Endothelial cell of umbilical vein (primary cell): Measurements from ENCODE around the gene SLC35F3. TPM values are rescaled to one million over a fixed set of nuclear protein-coding genes. Genes with fewer than 3 reads are reported as not detected.

Experiments used
- BruUV-seq: library from RNA; stranded (reverse); fragments of 400-500 nt; replicated peaks from 2 replicates; lab custom pipeline; 2021; lab: Mats Ljungman, UMichigan
- CTCF ChIA-PET: fragments of 300-600, 350-600 bp; sonication (Branson Sonifier 250); formaldehyde crosslinking; loops from one replicate; lab custom pipeline; 2021; ENCODE audit warnings: antibody characterized with exemption, inconsistent platforms; lab: Charles Lee
- POLR2A ChIA-PET: fragments of 300-600, 350-600 bp; sonication (Branson Sonifier 250); formaldehyde crosslinking; loops from one replicate; lab custom pipeline; 2021; ENCODE audit warnings: antibody characterized with exemption, inconsistent platforms; lab: Charles Lee
- DNase-seq: peaks from one replicate; pipeline ENCODE4 v3.0.0-alpha.2; 2011; ENCODE audit warnings: low read depth, low spot score
- FAIRE-seq: peaks from 2 replicates; lab custom pipeline; 2011; peaks lifted over from hg19 to GRCh38; lab: Jason Lieb, UNC
- H2AFZ ChIP-seq: 2 replicates; pipeline ENCODE4 v1.6.0; 2012; ENCODE audit warnings: low read depth, low read length, control low read depth, inconsistent platforms
- H3K27ac ChIP-seq: 2 replicates; pipeline ENCODE4 v1.5.1; 2011; ENCODE audit warnings: low read depth, mild to moderate bottlenecking, control low read depth, low read length, moderate library complexity; ENCODE audit not compliant: insufficient read depth
- H3K27me3 ChIP-seq, 2 experiments: 2 replicates each; pipeline versions ENCODE4 v1.6.0 to v1.6.1; 2011; ENCODE audit warnings: low read length in 2 of 2, mixed read lengths in 1 of 2; ENCODE audit not compliant: control insufficient read depth in 2 of 2, insufficient read depth in 2 of 2
- H3K36me3 ChIP-seq, 2 experiments: 2 replicates in 1 of 2; 3 replicates in 1 of 2; pipeline ENCODE4 v1.5.1; 2011; ENCODE audit warnings: low read length in 2 of 2, mild to moderate bottlenecking in 1 of 2, moderate library complexity in 1 of 2; ENCODE audit not compliant: control insufficient read depth in 2 of 2, insufficient read depth in 2 of 2; ENCODE audit errors: extremely low read depth in 1 of 2
- H3K4me1 ChIP-seq: 3 replicates; pipeline ENCODE4 v1.5.1; 2011; ENCODE audit warnings: mild to moderate bottlenecking, low read length; ENCODE audit not compliant: control insufficient read depth, insufficient read depth; ENCODE audit errors: extremely low read depth
- H3K4me2 ChIP-seq: 2 replicates; pipeline ENCODE4 v1.6.1; 2011; ENCODE audit warnings: low read length, control low read depth, mixed read lengths; ENCODE audit not compliant: insufficient read depth
- H3K4me3 ChIP-seq, 3 experiments: fragments of 200-600 bp in 1 of 3; sonication (generic), shearing (Covaris generic) in 1 of 3; replicated peaks in 1 of 3; 2 replicates each; pipeline ENCODE4 v1.5.1; 2011 to 2016; ENCODE audit warnings: control low read depth in 3 of 3, low read length in 3 of 3, mild to moderate bottlenecking in 2 of 3, inconsistent platforms in 1 of 3, low read depth in 1 of 3, moderate library complexity in 1 of 3; ENCODE audit not compliant: insufficient read depth in 1 of 3
- H3K79me2 ChIP-seq: 2 replicates; pipeline ENCODE4 v1.6.0; 2012; ENCODE audit warnings: low read length, inconsistent platforms; ENCODE audit not compliant: control insufficient read depth, insufficient read depth
- H3K9ac ChIP-seq: replicated peaks from 2 replicates; pipeline ENCODE3; 2011; ENCODE audit warnings: low read length, control low read depth; ENCODE audit not compliant: insufficient read depth; ENCODE audit errors: extremely low read depth
- H3K9me1 ChIP-seq: replicated peaks from 3 replicates; pipeline ENCODE4 v1.6.0; 2011; ENCODE audit warnings: mild to moderate bottlenecking, low read length; ENCODE audit not compliant: control insufficient read depth, insufficient read depth; ENCODE audit errors: extremely low read depth
- H3K9me3 ChIP-seq: replicated peaks from 2 replicates; pipeline ENCODE4 v1.5.1; 2012; ENCODE audit warnings: low read length, inconsistent platforms; ENCODE audit not compliant: control insufficient read depth, insufficient read depth
- H4K20me1 ChIP-seq: replicated peaks from 2 replicates; pipeline ENCODE3; 2011; ENCODE audit warnings: mild to moderate bottlenecking, low read length; ENCODE audit not compliant: control insufficient read depth, insufficient read depth; ENCODE audit errors: extremely low read depth
- EZH2 ChIP-seq: IDR thresholded peaks from 2 replicates; pipeline ENCODE4 v1.6.1; 2012; ENCODE audit warnings: borderline replicate concordance, low read depth, mild to moderate bottlenecking, moderate library complexity, low read length, inconsistent platforms; ENCODE audit not compliant: severe bottlenecking
- FOS ChIP-seq: IDR thresholded peaks from 2 replicates; pipeline ENCODE4 v1.6.1; 2011; ENCODE audit warnings: mild to moderate bottlenecking, low read length, moderate library complexity, borderline replicate concordance; ENCODE audit not compliant: insufficient read depth
- GATA2 ChIP-seq: IDR thresholded peaks from 2 replicates; pipeline ENCODE4 v1.7.0; 2011; ENCODE audit warnings: low read depth, mild to moderate bottlenecking, moderate library complexity, mixed read lengths, low read length; ENCODE audit not compliant: insufficient read length, insufficient read depth
- JUN ChIP-seq: IDR thresholded peaks from 2 replicates; pipeline ENCODE4 v1.6.1; 2011; ENCODE audit warnings: borderline replicate concordance, low read depth; ENCODE audit not compliant: insufficient read length, insufficient read depth
- MYC ChIP-seq: IDR thresholded peaks from one replicate; pipeline ENCODE4 v1.6.1; 2011; ENCODE audit warnings: mild to moderate bottlenecking, low read depth, low read length
- POLR2A ChIP-seq: IDR thresholded peaks from 2 replicates; pipeline ENCODE4 v1.6.1; 2012; ENCODE audit warnings: low read depth, mild to moderate bottlenecking, control low read depth, low read length
- POLR2AphosphoS5 ChIP-seq: IDR thresholded peaks from 2 replicates; pipeline ENCODE4 v1.6.1; 2012; ENCODE audit warnings: low read depth, mild to moderate bottlenecking, control low read depth, low read length, moderate library complexity; ENCODE audit not compliant: insufficient read depth
- dilution Hi-C: fragments of 300-500 bp; cut with MboI; formaldehyde crosslinking; loops from one replicate; pipeline ENCODE4 v1.15.0; 2019; ENCODE audit warnings: low sequenced_read_pairs; ENCODE audit not compliant: extremely low pct_ligation_motif_present
- intact Hi-C: fragments of 100-400 bp; cut with micrococcal nuclease; formaldehyde crosslinking; loops from one replicate; pipeline ENCODE4 v1.10.0; 2022
- polyA plus RNA-seq, 4 experiments: library from polyadenylated mRNA; depleted of rRNA in 3 of 4; stranded (reverse) in 3 of 4; unstranded in 1 of 4; fragments of >200 nt; gene quantifications; 2 replicates each; pipeline versions ENCODE4 v1.2.1 to v1.2.3, GENCODE V29; 2011 to 2012; ENCODE audit warnings: missing spikeins in 1 of 4
- total RNA-seq: library from RNA; stranded (reverse); gene quantifications from 2 replicates; pipeline ENCODE4 v1.2.3, GENCODE V29; 2021
- TF ChIP-seq, protein P1 (sequence below), 2 donors: IDR thresholded peaks; 1 replicate in 1 of 2; 2 replicates in 1 of 2; pipeline ENCODE4 v1.5.1; 2011; ENCODE audit warnings: low read length in 2 of 2, mild to moderate bottlenecking in 2 of 2, moderate library complexity in 2 of 2, control low read depth in 1 of 2, inconsistent platforms in 1 of 2, low read depth in 1 of 2; ENCODE audit not compliant: insufficient read depth in 1 of 2; ENCODE audit errors: extremely low read depth in 1 of 2
- TF ChIP-seq, protein P2 (sequence below): IDR thresholded peaks from 2 replicates; pipeline ENCODE4 v1.6.1; 2011; ENCODE audit not compliant: insufficient read depth, insufficient read length

Gene SLC35F3
- total and polyA plus RNA-seq, 2 donors (not counting 3 experiments of a cell fraction or from before 2014, with no cell fraction given): not detected

DNA sequence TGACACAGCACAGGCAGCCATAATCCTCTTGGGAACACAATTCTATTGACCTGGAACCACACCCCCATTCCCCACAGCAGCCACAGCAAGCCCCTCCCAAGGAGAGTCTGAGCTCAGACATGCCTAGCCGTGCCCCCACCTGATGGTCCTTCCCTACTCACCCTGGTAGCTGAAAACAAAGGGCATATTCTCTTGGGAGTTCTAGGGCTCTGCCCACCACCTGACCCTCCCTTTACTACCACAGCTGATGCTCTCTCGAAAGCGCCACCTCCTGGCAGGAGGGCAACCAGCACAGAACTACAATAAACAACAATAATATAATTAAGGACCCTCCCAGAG lies 283.9 kb downstream of the SLC35F3 start:
- FAIRE-seq: no peak
- Histone ChIP-seq H3K27ac (no peak overlapping the region), H3K4me3 (no peak overlapping the region), H4K20me1 (no peaks in the 10 kb centered on the region), H3K9me1 (no peaks in the 10 kb centered on the region), H3K79me2 (no peaks in the 10 kb centered on the region), H2AFZ (no peak overlapping the region), H3K9me3 (no peaks in the 10 kb centered on the region), H3K4me1 (no peaks in the 10 kb centered on the region), H3K27me3 (no peaks in the 10 kb centered on the region), H3K9ac (no peak overlapping the region), H3K36me3 (no peaks in the 10 kb centered on the region), H3K4me2 (no peak overlapping the region)
- no peak for DNase-seq
- dilution Hi-C loops (no loop called here), intact Hi-C loops (loop anchor here (1.0 kb wide), 1 partner anchor 74 kb away; no protein-coding TSS in a partner anchor)
- ChIA-PET POLR2A (no interaction called here), CTCF (interaction anchor here (0.9 to 1.0 kb wide), 2 partner anchors 63 to 74 kb away, joined by 3 read pairs; no protein-coding TSS in a partner anchor)
- TF ChIP-seq JUN (no peak), FOS (no peak), MYC (no peak), POLR2AphosphoS5 (no peak), POLR2A (no peak), EZH2 (no peak), GATA2 (no peak)
- TF ChIP-seq, protein P1, sequence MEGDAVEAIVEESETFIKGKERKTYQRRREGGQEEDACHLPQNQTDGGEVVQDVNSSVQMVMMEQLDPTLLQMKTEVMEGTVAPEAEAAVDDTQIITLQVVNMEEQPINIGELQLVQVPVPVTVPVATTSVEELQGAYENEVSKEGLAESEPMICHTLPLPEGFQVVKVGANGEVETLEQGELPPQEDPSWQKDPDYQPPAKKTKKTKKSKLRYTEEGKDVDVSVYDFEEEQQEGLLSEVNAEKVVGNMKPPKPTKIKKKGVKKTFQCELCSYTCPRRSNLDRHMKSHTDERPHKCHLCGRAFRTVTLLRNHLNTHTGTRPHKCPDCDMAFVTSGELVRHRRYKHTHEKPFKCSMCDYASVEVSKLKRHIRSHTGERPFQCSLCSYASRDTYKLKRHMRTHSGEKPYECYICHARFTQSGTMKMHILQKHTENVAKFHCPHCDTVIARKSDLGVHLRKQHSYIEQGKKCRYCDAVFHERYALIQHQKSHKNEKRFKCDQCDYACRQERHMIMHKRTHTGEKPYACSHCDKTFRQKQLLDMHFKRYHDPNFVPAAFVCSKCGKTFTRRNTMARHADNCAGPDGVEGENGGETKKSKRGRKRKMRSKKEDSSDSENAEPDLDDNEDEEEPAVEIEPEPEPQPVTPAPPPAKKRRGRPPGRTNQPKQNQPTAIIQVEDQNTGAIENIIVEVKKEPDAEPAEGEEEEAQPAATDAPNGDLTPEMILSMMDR (IDR thresholded peaks at IDR 0.05; ENCODE audit: extremely low read depth in 1 of 2, insufficient read depth in 1 of 2, low read depth in 1 of 2, low read length in 2 of 2): no peak
- TF ChIP-seq, protein P2, sequence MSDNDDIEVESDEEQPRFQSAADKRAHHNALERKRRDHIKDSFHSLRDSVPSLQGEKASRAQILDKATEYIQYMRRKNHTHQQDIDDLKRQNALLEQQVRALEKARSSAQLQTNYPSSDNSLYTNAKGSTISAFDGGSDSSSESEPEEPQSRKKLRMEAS: no peak
- BruUV-seq: no TSS peak
